Measurements from ENCODE around the gene PALD1.

DNA sequence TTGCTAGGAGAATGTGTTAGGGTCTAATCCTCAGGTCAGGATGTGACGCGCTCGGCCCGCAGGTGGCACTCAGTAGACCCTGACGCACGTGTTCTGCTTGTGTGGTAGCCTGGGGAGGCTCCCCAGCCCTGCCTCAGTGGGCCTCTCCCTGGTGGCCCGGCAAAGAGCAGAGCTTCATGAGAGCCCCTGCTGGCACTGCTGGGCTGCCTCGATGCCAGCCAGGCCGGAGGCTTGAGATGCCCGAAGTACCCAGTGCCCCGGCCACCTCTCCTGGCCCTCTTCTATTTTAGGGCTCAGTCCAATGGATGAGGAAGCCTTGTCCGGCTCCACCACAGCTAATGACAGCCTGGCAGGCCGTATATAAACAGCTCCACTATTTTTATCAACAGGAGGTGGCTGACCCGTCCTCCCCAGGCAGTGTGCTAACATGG lies 82.0 kb downstream of the PALD1 start:
- TF ChIP-seq, protein P1, sequence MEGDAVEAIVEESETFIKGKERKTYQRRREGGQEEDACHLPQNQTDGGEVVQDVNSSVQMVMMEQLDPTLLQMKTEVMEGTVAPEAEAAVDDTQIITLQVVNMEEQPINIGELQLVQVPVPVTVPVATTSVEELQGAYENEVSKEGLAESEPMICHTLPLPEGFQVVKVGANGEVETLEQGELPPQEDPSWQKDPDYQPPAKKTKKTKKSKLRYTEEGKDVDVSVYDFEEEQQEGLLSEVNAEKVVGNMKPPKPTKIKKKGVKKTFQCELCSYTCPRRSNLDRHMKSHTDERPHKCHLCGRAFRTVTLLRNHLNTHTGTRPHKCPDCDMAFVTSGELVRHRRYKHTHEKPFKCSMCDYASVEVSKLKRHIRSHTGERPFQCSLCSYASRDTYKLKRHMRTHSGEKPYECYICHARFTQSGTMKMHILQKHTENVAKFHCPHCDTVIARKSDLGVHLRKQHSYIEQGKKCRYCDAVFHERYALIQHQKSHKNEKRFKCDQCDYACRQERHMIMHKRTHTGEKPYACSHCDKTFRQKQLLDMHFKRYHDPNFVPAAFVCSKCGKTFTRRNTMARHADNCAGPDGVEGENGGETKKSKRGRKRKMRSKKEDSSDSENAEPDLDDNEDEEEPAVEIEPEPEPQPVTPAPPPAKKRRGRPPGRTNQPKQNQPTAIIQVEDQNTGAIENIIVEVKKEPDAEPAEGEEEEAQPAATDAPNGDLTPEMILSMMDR (conservative IDR thresholded peaks at IDR 0.05; ENCODE audit: low read depth in 2 of 2) = no peak
- TF ChIP-seq, protein P2, sequence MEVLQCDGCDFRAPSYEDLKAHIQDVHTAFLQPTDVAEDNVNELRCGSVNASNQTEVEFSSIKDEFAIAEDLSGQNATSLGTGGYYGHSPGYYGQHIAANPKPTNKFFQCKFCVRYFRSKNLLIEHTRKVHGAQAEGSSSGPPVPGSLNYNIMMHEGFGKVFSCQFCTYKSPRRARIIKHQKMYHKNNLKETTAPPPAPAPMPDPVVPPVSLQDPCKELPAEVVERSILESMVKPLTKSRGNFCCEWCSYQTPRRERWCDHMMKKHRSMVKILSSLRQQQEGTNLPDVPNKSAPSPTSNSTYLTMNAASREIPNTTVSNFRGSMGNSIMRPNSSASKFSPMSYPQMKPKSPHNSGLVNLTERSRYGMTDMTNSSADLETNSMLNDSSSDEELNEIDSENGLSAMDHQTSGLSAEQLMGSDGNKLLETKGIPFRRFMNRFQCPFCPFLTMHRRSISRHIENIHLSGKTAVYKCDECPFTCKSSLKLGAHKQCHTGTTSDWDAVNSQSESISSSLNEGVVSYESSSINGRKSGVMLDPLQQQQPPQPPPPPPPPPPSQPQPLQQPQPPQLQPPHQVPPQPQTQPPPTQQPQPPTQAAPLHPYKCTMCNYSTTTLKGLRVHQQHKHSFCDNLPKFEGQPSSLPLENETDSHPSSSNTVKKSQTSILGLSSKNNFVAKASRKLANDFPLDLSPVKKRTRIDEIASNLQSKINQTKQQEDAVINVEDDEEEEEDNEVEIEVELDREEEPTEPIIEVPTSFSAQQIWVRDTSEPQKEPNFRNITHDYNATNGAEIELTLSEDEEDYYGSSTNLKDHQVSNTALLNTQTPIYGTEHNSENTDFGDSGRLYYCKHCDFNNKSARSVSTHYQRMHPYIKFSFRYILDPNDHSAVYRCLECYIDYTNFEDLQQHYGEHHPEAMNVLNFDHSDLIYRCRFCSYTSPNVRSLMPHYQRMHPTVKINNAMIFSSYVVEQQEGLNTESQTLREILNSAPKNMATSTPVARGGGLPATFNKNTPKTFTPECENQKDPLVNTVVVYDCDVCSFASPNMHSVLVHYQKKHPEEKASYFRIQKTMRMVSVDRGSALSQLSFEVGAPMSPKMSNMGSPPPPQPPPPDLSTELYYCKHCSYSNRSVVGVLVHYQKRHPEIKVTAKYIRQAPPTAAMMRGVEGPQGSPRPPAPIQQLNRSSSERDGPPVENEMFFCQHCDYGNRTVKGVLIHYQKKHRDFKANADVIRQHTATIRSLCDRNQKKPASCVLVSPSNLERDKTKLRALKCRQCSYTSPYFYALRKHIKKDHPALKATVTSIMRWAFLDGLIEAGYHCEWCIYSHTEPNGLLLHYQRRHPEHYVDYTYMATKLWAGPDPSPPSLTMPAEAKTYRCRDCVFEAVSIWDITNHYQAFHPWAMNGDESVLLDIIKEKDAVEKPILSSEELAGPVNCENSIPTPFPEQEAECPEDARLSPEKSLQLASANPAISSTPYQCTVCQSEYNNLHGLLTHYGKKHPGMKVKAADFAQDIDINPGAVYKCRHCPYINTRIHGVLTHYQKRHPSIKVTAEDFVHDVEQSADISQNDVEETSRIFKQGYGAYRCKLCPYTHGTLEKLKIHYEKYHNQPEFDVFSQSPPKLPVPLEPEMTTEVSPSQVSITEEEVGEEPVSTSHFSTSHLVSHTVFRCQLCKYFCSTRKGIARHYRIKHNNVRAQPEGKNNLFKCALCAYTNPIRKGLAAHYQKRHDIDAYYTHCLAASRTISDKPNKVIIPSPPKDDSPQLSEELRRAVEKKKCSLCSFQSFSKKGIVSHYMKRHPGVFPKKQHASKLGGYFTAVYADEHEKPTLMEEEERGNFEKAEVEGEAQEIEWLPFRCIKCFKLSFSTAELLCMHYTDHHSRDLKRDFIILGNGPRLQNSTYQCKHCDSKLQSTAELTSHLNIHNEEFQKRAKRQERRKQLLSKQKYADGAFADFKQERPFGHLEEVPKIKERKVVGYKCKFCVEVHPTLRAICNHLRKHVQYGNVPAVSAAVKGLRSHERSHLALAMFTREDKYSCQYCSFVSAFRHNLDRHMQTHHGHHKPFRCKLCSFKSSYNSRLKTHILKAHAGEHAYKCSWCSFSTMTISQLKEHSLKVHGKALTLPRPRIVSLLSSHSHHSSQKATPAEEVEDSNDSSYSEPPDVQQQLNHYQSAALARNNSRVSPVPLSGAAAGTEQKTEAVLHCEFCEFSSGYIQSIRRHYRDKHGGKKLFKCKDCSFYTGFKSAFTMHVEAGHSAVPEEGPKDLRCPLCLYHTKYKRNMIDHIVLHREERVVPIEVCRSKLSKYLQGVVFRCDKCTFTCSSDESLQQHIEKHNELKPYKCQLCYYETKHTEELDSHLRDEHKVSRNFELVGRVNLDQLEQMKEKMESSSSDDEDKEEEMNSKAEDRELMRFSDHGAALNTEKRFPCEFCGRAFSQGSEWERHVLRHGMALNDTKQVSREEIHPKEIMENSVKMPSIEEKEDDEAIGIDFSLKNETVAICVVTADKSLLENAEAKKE (CRISPR knock-in tag; IDR thresholded peaks at IDR 0.05) = no peak
- TF ChIP-seq, protein P3, sequence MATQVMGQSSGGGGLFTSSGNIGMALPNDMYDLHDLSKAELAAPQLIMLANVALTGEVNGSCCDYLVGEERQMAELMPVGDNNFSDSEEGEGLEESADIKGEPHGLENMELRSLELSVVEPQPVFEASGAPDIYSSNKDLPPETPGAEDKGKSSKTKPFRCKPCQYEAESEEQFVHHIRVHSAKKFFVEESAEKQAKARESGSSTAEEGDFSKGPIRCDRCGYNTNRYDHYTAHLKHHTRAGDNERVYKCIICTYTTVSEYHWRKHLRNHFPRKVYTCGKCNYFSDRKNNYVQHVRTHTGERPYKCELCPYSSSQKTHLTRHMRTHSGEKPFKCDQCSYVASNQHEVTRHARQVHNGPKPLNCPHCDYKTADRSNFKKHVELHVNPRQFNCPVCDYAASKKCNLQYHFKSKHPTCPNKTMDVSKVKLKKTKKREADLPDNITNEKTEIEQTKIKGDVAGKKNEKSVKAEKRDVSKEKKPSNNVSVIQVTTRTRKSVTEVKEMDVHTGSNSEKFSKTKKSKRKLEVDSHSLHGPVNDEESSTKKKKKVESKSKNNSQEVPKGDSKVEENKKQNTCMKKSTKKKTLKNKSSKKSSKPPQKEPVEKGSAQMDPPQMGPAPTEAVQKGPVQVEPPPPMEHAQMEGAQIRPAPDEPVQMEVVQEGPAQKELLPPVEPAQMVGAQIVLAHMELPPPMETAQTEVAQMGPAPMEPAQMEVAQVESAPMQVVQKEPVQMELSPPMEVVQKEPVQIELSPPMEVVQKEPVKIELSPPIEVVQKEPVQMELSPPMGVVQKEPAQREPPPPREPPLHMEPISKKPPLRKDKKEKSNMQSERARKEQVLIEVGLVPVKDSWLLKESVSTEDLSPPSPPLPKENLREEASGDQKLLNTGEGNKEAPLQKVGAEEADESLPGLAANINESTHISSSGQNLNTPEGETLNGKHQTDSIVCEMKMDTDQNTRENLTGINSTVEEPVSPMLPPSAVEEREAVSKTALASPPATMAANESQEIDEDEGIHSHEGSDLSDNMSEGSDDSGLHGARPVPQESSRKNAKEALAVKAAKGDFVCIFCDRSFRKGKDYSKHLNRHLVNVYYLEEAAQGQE (IDR thresholded peaks at IDR 0.05; ENCODE audit: unreplicated experiment) = no peak
- TF ChIP-seq EZH2phosphoT487 (IDR thresholded peaks at IDR 0.05; ENCODE audit: unreplicated experiment) (no peak), POLR2AphosphoS5 (IDR thresholded peaks at IDR 0.05; ENCODE audit: low read depth) (no peak)
